ENCODE measurements around the gene SIPA1L3.

GRCh38 chr19:38209152-38209551 lies 302.1 kb downstream of the SIPA1L3 start:
- TF ChIP-seq CTCF (IDR thresholded peaks at IDR 0.05; ENCODE audit: insufficient read depth, low read length, poor library complexity, severe bottlenecking): no peak
- no peak for TF ChIP-seq EZH2phosphoT487 (conservative IDR thresholded peaks at IDR 0.05; ENCODE audit: low read length)

Data from SU-DHL-6 (cell line).